ENCODE measurements around the gene IKZF2. TPM values are rescaled to one million over a fixed set of nuclear protein-coding genes. Genes with fewer than 3 reads are reported as not detected.

IKZF2 gene
- total and polyA plus RNA-seq, 4 donors, result 1.3 to 51.4 (median 7.3) TPM

DNA sequence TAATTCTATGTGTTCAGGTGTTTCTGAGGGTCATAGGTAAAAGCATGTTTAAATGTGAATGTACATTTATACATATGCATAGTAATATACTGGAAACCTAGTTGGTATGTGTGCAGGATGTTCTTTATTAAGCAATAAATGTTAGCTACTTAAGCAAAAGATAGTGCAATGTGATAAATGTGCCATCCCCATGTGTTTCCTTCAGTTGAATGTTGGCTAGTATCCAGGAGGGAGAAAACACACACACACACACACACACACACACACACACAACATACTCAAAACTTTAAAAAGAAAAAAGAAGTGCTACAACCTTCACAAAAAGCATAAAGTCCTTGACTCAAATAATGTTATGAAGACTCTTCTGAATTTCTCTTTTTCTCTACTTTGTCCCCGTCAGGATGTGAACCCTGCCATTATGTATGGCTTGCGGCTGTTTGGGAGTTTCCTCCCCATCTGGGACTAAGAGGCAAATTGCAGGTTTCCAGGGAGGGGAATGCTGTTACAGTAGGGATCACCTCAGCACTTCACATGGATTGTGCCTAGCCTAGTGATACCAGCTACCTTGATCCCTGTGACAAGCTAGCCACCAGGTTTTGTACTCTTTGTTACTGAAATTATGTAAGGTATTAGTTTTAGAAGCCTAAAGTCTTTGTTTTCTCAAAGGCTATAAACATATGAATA is 82.6 kb downstream of the IKZF2 start:
- DNase-seq (peak in 1 of 3 donors; percentile 3), ATAC-seq (ENCODE audit: insufficient read depth, low FRiP score) (no peak)
- Histone ChIP-seq H3K9me3 (ENCODE audit: control insufficient read depth in 4 of 4, insufficient read depth in 3 of 4, low read length in 3 of 4) (no peaks in the 10 kb centered on the region), H3K9ac (ENCODE audit: insufficient read depth in 1 of 2, low read length in 2 of 2) (no peak overlapping the region), H3K27ac (ENCODE audit: low read depth in 1 of 2, low read length in 1 of 2) (no peak overlapping the region), H3K36me3 (ENCODE audit: control insufficient read depth in 4 of 4, insufficient read depth in 4 of 4, low read length in 4 of 4) (no peaks in the 10 kb centered on the region), H3K4me3 (no peak overlapping the region), H3K4me1 (ENCODE audit: control insufficient read depth in 5 of 5, insufficient read depth in 5 of 5, low read length in 5 of 5) (peaks cover 0 to 10% (median 0%) of the 10 kb centered on the region in 5 donors), H3K27me3 (ENCODE audit: control insufficient read depth in 3 of 3, insufficient read depth in 3 of 3, low read length in 2 of 3) (no peaks in the 10 kb centered on the region)
- TF ChIP-seq, protein P1, sequence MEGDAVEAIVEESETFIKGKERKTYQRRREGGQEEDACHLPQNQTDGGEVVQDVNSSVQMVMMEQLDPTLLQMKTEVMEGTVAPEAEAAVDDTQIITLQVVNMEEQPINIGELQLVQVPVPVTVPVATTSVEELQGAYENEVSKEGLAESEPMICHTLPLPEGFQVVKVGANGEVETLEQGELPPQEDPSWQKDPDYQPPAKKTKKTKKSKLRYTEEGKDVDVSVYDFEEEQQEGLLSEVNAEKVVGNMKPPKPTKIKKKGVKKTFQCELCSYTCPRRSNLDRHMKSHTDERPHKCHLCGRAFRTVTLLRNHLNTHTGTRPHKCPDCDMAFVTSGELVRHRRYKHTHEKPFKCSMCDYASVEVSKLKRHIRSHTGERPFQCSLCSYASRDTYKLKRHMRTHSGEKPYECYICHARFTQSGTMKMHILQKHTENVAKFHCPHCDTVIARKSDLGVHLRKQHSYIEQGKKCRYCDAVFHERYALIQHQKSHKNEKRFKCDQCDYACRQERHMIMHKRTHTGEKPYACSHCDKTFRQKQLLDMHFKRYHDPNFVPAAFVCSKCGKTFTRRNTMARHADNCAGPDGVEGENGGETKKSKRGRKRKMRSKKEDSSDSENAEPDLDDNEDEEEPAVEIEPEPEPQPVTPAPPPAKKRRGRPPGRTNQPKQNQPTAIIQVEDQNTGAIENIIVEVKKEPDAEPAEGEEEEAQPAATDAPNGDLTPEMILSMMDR (IDR thresholded peaks at IDR 0.05; ENCODE audit: control extremely low read depth, extremely low read depth), result no peak
- 57 to 78% methylated on average over 2 of the region's 2 CpGs for WGBS, 2 donors

DNA sequence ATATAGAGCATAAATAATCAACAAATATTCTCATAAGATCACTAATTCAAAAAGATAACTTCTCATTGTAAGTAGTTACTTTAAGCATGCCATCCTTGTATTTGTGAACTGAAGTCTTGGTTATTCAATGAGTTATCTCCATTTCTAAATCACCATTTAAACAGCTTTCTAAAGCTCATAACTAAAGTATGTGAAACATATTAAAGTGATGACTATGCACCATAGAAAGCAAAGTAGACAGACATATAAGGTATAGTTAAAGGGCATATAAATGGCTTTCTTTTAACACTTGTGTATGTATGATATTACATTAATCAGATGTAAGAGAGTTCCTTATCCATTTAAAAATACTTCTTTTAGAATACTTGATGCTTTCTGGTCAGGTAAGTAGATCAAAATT is 83.5 kb downstream of the IKZF2 start:
- Histone ChIP-seq H3K36me3 (ENCODE audit: control insufficient read depth in 4 of 4, insufficient read depth in 4 of 4, low read length in 4 of 4) (no peaks in the 10 kb centered on the region), H3K9ac (ENCODE audit: insufficient read depth in 1 of 2, low read length in 2 of 2) (no peak overlapping the region), H3K27ac (ENCODE audit: low read depth in 1 of 2, low read length in 1 of 2) (no peak overlapping the region), H3K27me3 (ENCODE audit: control insufficient read depth in 3 of 3, insufficient read depth in 3 of 3, low read length in 2 of 3) (no peaks in the 10 kb centered on the region), H3K4me1 (ENCODE audit: control insufficient read depth in 5 of 5, insufficient read depth in 5 of 5, low read length in 5 of 5) (peaks cover 0 to 10% (median 0%) of the 10 kb centered on the region in 5 donors), H3K9me3 (ENCODE audit: control insufficient read depth in 4 of 4, insufficient read depth in 3 of 4, low read length in 3 of 4) (no peaks in the 10 kb centered on the region), H3K4me3 (no peak overlapping the region)
- DNase-seq (no peak), ATAC-seq (ENCODE audit: insufficient read depth, low FRiP score) (no peak)
- TF ChIP-seq, protein P1 (IDR thresholded peaks at IDR 0.05; ENCODE audit: control extremely low read depth, extremely low read depth), result no peak

DNA sequence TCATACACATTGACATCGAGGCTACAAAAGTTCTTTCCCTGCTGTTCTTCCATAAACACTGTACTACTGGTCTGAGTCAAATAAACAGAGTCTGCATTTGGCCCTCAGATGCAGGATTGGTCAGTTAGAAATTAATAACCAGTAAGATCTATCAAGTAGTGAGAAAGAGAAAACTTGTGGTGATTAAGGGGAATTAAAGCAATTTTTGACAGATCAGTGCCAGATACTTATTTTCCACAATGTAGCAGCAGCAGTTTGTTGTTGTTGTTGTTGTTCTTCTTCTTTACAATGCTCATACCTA is 85.0 kb downstream of the IKZF2 start:
- Histone ChIP-seq H3K27ac (ENCODE audit: low read depth in 1 of 2, low read length in 1 of 2) (peak overlapping the region; percentile 49 to 70), H3K4me3 (no peak overlapping the region)

More for the DNA sequence above, 85.0 kb downstream of the IKZF2 start:
- Histone ChIP-seq H3K36me3 (ENCODE audit: control insufficient read depth in 4 of 4, insufficient read depth in 4 of 4, low read length in 4 of 4) (no peaks in the 10 kb centered on the region), H3K27me3 (ENCODE audit: control insufficient read depth in 3 of 3, insufficient read depth in 3 of 3, low read length in 2 of 3) (no peaks in the 10 kb centered on the region), H3K9ac (ENCODE audit: insufficient read depth in 1 of 2, low read length in 2 of 2) (no peak overlapping the region), H3K9me3 (ENCODE audit: control insufficient read depth in 4 of 4, insufficient read depth in 3 of 4, low read length in 3 of 4) (no peaks in the 10 kb centered on the region), H3K4me1 (ENCODE audit: control insufficient read depth in 5 of 5, insufficient read depth in 5 of 5, low read length in 5 of 5) (peaks cover 0 to 10% (median 0%) of the 10 kb centered on the region in 5 donors)
- WGBS, 2 donors, result 16 to 21% methylated on average over 1 of the region's 1 CpG
- ATAC-seq (ENCODE audit: insufficient read depth, low FRiP score) (no peak), DNase-seq (no peak)
- TF ChIP-seq, protein P1 (IDR thresholded peaks at IDR 0.05; ENCODE audit: control extremely low read depth, extremely low read depth), result no peak

Measured in lung (tissue), 12 donors.